Mammary epithelial cell (primary cell): ENCODE results near the gene GNG10.

ENCODE experiments used
- EZH2 ChIP-seq: IDR thresholded peaks from 2 replicates; pipeline ENCODE4 v1.6.1; 2012; ENCODE audit warnings: low read length, inconsistent platforms, borderline replicate concordance
- TF ChIP-seq, protein P1 (sequence below), 2 donors: IDR thresholded peaks in 1 of 2; conservative IDR thresholded peaks in 1 of 2; 2 replicates each; pipeline ENCODE4 v1.5.1; 2011 to 2012; ENCODE audit warnings: inconsistent platforms in 2 of 2, low read length in 2 of 2, mild to moderate bottlenecking in 2 of 2, control low read depth in 1 of 2, low read depth in 1 of 2; ENCODE audit not compliant: insufficient read depth in 1 of 2; ENCODE audit errors: extremely low read depth in 1 of 2

DNA sequence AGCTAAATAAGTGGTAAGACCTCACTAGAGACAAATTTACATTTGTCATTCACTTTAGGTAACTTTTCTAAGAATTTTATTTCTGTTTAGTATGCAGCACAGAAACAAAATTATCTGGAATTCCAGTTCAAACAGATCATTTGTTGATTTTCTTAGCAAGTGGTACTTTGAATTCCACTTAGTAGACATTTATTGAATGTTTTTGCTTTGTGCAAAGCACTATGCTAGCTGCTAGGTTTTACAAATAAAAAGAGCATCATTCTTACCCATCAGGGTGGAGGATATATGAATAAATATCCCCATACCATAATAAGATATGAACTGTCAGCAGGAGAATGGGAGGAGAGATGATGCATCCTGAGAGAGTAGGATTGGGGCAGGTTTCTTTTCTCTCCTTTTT, 35.4 kb downstream of the GNG10 start:
- TF ChIP-seq, protein P1, sequence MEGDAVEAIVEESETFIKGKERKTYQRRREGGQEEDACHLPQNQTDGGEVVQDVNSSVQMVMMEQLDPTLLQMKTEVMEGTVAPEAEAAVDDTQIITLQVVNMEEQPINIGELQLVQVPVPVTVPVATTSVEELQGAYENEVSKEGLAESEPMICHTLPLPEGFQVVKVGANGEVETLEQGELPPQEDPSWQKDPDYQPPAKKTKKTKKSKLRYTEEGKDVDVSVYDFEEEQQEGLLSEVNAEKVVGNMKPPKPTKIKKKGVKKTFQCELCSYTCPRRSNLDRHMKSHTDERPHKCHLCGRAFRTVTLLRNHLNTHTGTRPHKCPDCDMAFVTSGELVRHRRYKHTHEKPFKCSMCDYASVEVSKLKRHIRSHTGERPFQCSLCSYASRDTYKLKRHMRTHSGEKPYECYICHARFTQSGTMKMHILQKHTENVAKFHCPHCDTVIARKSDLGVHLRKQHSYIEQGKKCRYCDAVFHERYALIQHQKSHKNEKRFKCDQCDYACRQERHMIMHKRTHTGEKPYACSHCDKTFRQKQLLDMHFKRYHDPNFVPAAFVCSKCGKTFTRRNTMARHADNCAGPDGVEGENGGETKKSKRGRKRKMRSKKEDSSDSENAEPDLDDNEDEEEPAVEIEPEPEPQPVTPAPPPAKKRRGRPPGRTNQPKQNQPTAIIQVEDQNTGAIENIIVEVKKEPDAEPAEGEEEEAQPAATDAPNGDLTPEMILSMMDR (conservative IDR thresholded peaks at IDR 0.05 in 1 of 2, IDR thresholded peaks at IDR 0.05 in 1 of 2; ENCODE audit: extremely low read depth in 1 of 2, insufficient read depth in 1 of 2, low read depth in 1 of 2, low read length in 2 of 2): no peak
- no peak for TF ChIP-seq EZH2
